Dendritic cell treated with granulocyte-macrophage colony-stimulating factor and Interleukin-4, amounts not matched to agents 40 ng/mL and 50 ng/mL, for 4 days (primary cell): Measurements from ENCODE around the gene CCND3.

ENCODE experiments used
- H3K27ac Mint-ChIP-seq: one replicate; pipeline ENCODE4 v1.8.0; 2022; ENCODE audit warnings: mild to moderate bottlenecking, mixed read lengths
- H3K27me3 Mint-ChIP-seq: one replicate; pipeline ENCODE4 v1.8.0; 2022; ENCODE audit warnings: mild to moderate bottlenecking, mixed read lengths
- H3K36me3 Mint-ChIP-seq: one replicate; pipeline ENCODE4 v1.8.0; 2022; ENCODE audit warnings: low read depth, mixed read lengths
- H3K4me1 Mint-ChIP-seq: one replicate; pipeline ENCODE4 v1.8.0; 2022; ENCODE audit warnings: low read depth, mixed read lengths
- H3K4me3 Mint-ChIP-seq: one replicate; pipeline ENCODE4 v1.8.0; 2022; ENCODE audit warnings: mild to moderate bottlenecking, moderate library complexity, mixed read lengths
- H3K9me3 Mint-ChIP-seq: one replicate; pipeline ENCODE4 v1.8.0; 2022; ENCODE audit warnings: mixed read lengths
- intact Hi-C: fragments of 100-400 bp; cut with micrococcal nuclease; formaldehyde crosslinking; loops from one replicate; pipeline ENCODE4 v1.15.0; 2022

CCND3 gene

GRCh38 chr6:41927253-41927652, 14.4 kb downstream of the CCND3 start:
- peaks cover 36% of the 10 kb centered on the region for H3K4me1 Mint-ChIP-seq
- H3K4me3 Mint-ChIP-seq = no peak overlapping the region
- no peaks in the 10 kb centered on the region for H3K9me3 Mint-ChIP-seq
- intact Hi-C loops = no loop called here
- no peak overlapping the region for H3K27ac Mint-ChIP-seq
- no peaks in the 10 kb centered on the region for H3K27me3 Mint-ChIP-seq
- H3K36me3 Mint-ChIP-seq = peaks cover 78% of the 10 kb centered on the region

- intact Hi-C loops = no loop called here
- H3K4me3 Mint-ChIP-seq = peak overlapping the region; percentile 99
- H3K36me3 Mint-ChIP-seq = peaks cover 43% of the 10 kb centered on the region
- no peaks in the 10 kb centered on the region for H3K27me3 Mint-ChIP-seq
- no peaks in the 10 kb centered on the region for H3K9me3 Mint-ChIP-seq
- peaks cover 61% of the 10 kb centered on the region for H3K4me1 Mint-ChIP-seq
- peak overlapping the region; percentile 99 for H3K27ac Mint-ChIP-seq
Measured at GRCh38 chr6:41922154-41922553, 19.5 kb downstream of the CCND3 start.

GRCh38 chr6:41921712-41921998, 20.0 kb downstream of the CCND3 start:
- Mint-ChIP-seq H3K27ac (peak overlapping the region; percentile 99), H3K36me3 (peaks cover 42% of the 10 kb centered on the region), H3K4me3 (peak overlapping the region; percentile 99), H3K27me3 (no peaks in the 10 kb centered on the region), H3K4me1 (peaks cover 61% of the 10 kb centered on the region), H3K9me3 (no peaks in the 10 kb centered on the region)
- intact Hi-C loops = loop anchor here (1.0 to 2.0 kb wide), 3 partner anchors 15 to 134 kb away; partner anchors contain the start of genes TOMM6 and USP49

- peaks cover 60% of the 10 kb centered on the region for H3K4me1 Mint-ChIP-seq
- intact Hi-C loops = loop anchor here (1.0 to 2.0 kb wide), 3 partner anchors 16 to 134 kb away; partner anchors contain the start of genes TOMM6 and USP49
- H3K9me3 Mint-ChIP-seq = no peaks in the 10 kb centered on the region
- peak within 1 kb of the TSS; percentile 99 for H3K4me3 Mint-ChIP-seq
- no peaks in the 10 kb centered on the region for H3K27me3 Mint-ChIP-seq
- H3K36me3 Mint-ChIP-seq = peaks cover 45% of the 10 kb centered on the region
- H3K27ac Mint-ChIP-seq = peak within 1 kb of the TSS; percentile 99
Measured at GRCh38 chr6:41920921-41921711, 20.5 kb downstream of the CCND3 start, which contains the start of the genes BYSL and MED20. BYSL (plus strand) TSS chr6:41921499; CDS start chr6:41921563, 64 bp downstream. MED20 (minus strand) TSS chr6:41921139; CDS start chr6:41921018, 121 bp downstream.

GRCh38 chr6:41917528-41917927, 24.1 kb downstream of the CCND3 start:
- Mint-ChIP-seq H3K4me3 (no peak overlapping the region), H3K27ac (no peak overlapping the region), H3K27me3 (no peaks in the 10 kb centered on the region), H3K36me3 (peaks cover 53% of the 10 kb centered on the region), H3K4me1 (peaks cover 37% of the 10 kb centered on the region), H3K9me3 (no peaks in the 10 kb centered on the region)
- intact Hi-C loops = no loop called here

- no peak overlapping the region for H3K27ac Mint-ChIP-seq
- H3K27me3 Mint-ChIP-seq = no peaks in the 10 kb centered on the region
- H3K4me1 Mint-ChIP-seq = peaks cover 20% of the 10 kb centered on the region
- H3K9me3 Mint-ChIP-seq = no peaks in the 10 kb centered on the region
- H3K4me3 Mint-ChIP-seq = no peak overlapping the region
- intact Hi-C loops = no loop called here
- peaks cover 53% of the 10 kb centered on the region for H3K36me3 Mint-ChIP-seq
Measured at GRCh38 chr6:41914869-41915530, 26.6 kb downstream of the CCND3 start.

- Mint-ChIP-seq H3K27me3 (no peaks in the 10 kb centered on the region), H3K9me3 (no peaks in the 10 kb centered on the region), H3K36me3 (peaks cover 57% of the 10 kb centered on the region), H3K4me1 (peaks cover 17% of the 10 kb centered on the region), H3K4me3 (no peak overlapping the region), H3K27ac (no peak overlapping the region)
- intact Hi-C loops = no loop called here
Measured at GRCh38 chr6:41914343-41914742, 27.3 kb downstream of the CCND3 start.

GRCh38 chr6:41909727-41910126, 31.9 kb downstream of the CCND3 start:
- intact Hi-C loops = no loop called here
- H3K27me3 Mint-ChIP-seq = no peaks in the 10 kb centered on the region
- H3K4me1 Mint-ChIP-seq = no peaks in the 10 kb centered on the region
- H3K27ac Mint-ChIP-seq = no peak overlapping the region
- no peak overlapping the region for H3K4me3 Mint-ChIP-seq
- no peaks in the 10 kb centered on the region for H3K9me3 Mint-ChIP-seq
- H3K36me3 Mint-ChIP-seq = peaks cover 87% of the 10 kb centered on the region

- H3K36me3 Mint-ChIP-seq = peaks cover 32% of the 10 kb centered on the region
- no peak overlapping the region for H3K4me3 Mint-ChIP-seq
- H3K27ac Mint-ChIP-seq = no peak overlapping the region
- intact Hi-C loops = loop anchor here (1.0 kb wide), 1 partner anchor 142 kb away; no protein-coding TSS in a partner anchor
- no peaks in the 10 kb centered on the region for H3K27me3 Mint-ChIP-seq
- no peaks in the 10 kb centered on the region for H3K9me3 Mint-ChIP-seq
- H3K4me1 Mint-ChIP-seq = no peaks in the 10 kb centered on the region
Measured at GRCh38 chr6:41901882-41902519, 39.6 kb downstream of the CCND3 start.

- Mint-ChIP-seq H3K36me3 (peaks cover 21% of the 10 kb centered on the region), H3K9me3 (no peaks in the 10 kb centered on the region), H3K4me3 (no peak overlapping the region), H3K27me3 (no peaks in the 10 kb centered on the region), H3K4me1 (peaks cover 9% of the 10 kb centered on the region), H3K27ac (no peak overlapping the region)
- intact Hi-C loops = no loop called here
Measured at GRCh38 chr6:41900861-41901260, 40.7 kb downstream of the CCND3 start.

- intact Hi-C loops = loop anchor here (5.0 kb wide), 2 partner anchors 41 to 109 kb away; partner anchors contain the start of gene TOMM6
- Mint-ChIP-seq H3K36me3 (peaks cover 8% of the 10 kb centered on the region), H3K9me3 (no peaks in the 10 kb centered on the region), H3K4me3 (no peak overlapping the region), H3K27me3 (no peaks in the 10 kb centered on the region), H3K4me1 (peaks cover 12% of the 10 kb centered on the region), H3K27ac (no peak overlapping the region)
Measured at GRCh38 chr6:41896281-41896680, 45.3 kb downstream of the CCND3 start.

- intact Hi-C loops = loop anchor here (1.0 to 5.0 kb wide), 3 partner anchors 26 to 108 kb away; partner anchors contain the start of genes BYSL, MED20 and TOMM6
- H3K27ac Mint-ChIP-seq = no peak within 1 kb of the TSS
- no peaks in the 10 kb centered on the region for H3K9me3 Mint-ChIP-seq
Measured at GRCh38 chr6:41895300-41896233, 46.0 kb downstream of the CCND3 start, which contains the start of gene USP49. USP49 (minus strand) TSS chr6:41895375; CDS start chr6:41806983, 88,392 bp downstream.

More at GRCh38 chr6:41895300-41896233, 46.0 kb downstream of the CCND3 start, which contains the start of gene USP49:
- Mint-ChIP-seq H3K4me3 (no peak within 1 kb of the TSS), H3K36me3 (peaks cover 8% of the 10 kb centered on the region), H3K27me3 (no peaks in the 10 kb centered on the region), H3K4me1 (peaks cover 12% of the 10 kb centered on the region)
